ENCODE measurements around the gene EML6. TPM values are rescaled to one million over a fixed set of nuclear protein-coding genes. Genes with fewer than 3 reads are reported as not detected.
"Not testable (repeated sequence)": the region's sequence is repeated elsewhere in the genome, so short reads cannot be mapped to it uniquely, and the experiment has no call there.

EML6 gene
- total RNA-seq, 3 donors from 2014 or later (not counting 1 experiment from before 2014, with no cell fraction given): 1.7 to 3.2 (median 2.4) TPM

- H3K36me3 ChIP-seq (ENCODE audit: control insufficient read depth, insufficient read depth, low read length): peaks cover 33% of the 10 kb centered on the region
- Mint-ChIP-seq H3K36me3 (peaks cover 19% of the 10 kb centered on the region), H3K4me1 (peaks cover 50 to 68% of the 10 kb centered on the region in 2 donors), H3K4me3 (no peak overlapping the region), H3K27me3 (ENCODE audit: low read depth in 2 of 2) (no peaks in the 10 kb centered on the region), H3K27ac (peak overlapping the region; percentile 5 to 36), H3K9me3 (no peaks in the 10 kb centered on the region)
- no peaks in the 10 kb centered on the region for H3K9me3 ChIP-seq (ENCODE audit: control insufficient read depth, insufficient read depth, low read length)
- no peaks in the 10 kb centered on the region for H3K4me1 ChIP-seq (ENCODE audit: control insufficient read depth, insufficient read depth, low read length)
- H3K27ac ChIP-seq (ENCODE audit: low read length): no peak overlapping the region
- intact Hi-C loops (cut with micrococcal nuclease): no loop called here
- H3K4me3 ChIP-seq (ENCODE audit: low read length): no peak overlapping the region
- no peaks in the 10 kb centered on the region for H3K27me3 ChIP-seq (ENCODE audit: control insufficient read depth, insufficient read depth, low read length)
- ATAC-seq (no peak), DNase-seq (no peak)
- TF ChIP-seq CTCF (IDR thresholded peaks at IDR 0.05): no peak
- WGBS (ENCODE audit: insufficient coverage): 97% methylated on average over 3 of the region's 3 CpGs
These were observed 262.8 kb downstream of the EML6 start for GRCh38 chr2:54986264-54986663.

- Mint-ChIP-seq H3K27me3 (ENCODE audit: low read depth in 2 of 2) (no peaks in the 10 kb centered on the region), H3K36me3 (peaks cover 19% of the 10 kb centered on the region), H3K9me3 (no peaks in the 10 kb centered on the region), H3K4me1 (peaks cover 55 to 76% of the 10 kb centered on the region in 2 donors), H3K4me3 (no peak overlapping the region), H3K27ac (peak overlapping the region in 1 of 2 donors; percentile 64)
- WGBS (ENCODE audit: insufficient coverage): 97% methylated on average over 2 of the region's 3 CpGs
- ATAC-seq: no peak
- no peaks in the 10 kb centered on the region for H3K27me3 ChIP-seq (ENCODE audit: control insufficient read depth, insufficient read depth, low read length)
- H3K27ac ChIP-seq (ENCODE audit: low read length): no peak overlapping the region
- no peak for DNase-seq
- no peak for TF ChIP-seq CTCF (IDR thresholded peaks at IDR 0.05)
- intact Hi-C loops (cut with micrococcal nuclease): no loop called here
- H3K4me1 ChIP-seq (ENCODE audit: control insufficient read depth, insufficient read depth, low read length): no peaks in the 10 kb centered on the region
- no peak overlapping the region for H3K4me3 ChIP-seq (ENCODE audit: low read length)
- peaks cover 22% of the 10 kb centered on the region for H3K36me3 ChIP-seq (ENCODE audit: control insufficient read depth, insufficient read depth, low read length)
- no peaks in the 10 kb centered on the region for H3K9me3 ChIP-seq (ENCODE audit: control insufficient read depth, insufficient read depth, low read length)
These were observed 265.1 kb downstream of the EML6 start for GRCh38 chr2:54988612-54989011.

DNA sequence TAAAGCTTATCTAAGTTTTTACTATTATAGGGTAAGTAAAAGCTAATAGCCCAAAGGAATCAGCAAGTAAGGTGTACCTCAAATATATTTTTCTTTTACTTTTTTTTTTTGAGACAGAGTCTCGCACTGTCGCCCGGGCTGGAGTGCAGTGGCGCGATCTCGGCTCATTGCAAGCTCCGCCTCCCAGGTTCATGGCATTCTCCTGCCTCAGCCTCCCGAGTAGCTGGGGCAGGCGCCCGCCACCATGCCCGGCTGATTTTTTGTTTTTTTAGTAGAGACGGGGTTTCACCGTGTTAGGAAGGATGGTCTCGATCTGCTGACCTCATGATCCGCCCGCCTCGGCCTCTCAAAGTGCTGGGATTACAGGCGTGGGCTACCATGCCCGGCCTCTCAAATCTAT lies 267.2 kb downstream of the EML6 start:
- H3K27ac Mint-ChIP-seq; H3K27me3 ChIP-seq (ENCODE audit: control insufficient read depth, insufficient read depth, low read length); H3K27me3 Mint-ChIP-seq (ENCODE audit: low read depth in 2 of 2); H3K4me3 Mint-ChIP-seq; DNase-seq; H3K9me3 ChIP-seq (ENCODE audit: control insufficient read depth, insufficient read depth, low read length); ATAC-seq; H3K4me3 ChIP-seq (ENCODE audit: low read length); intact Hi-C loops (cut with micrococcal nuclease); H3K9me3 Mint-ChIP-seq; H3K4me1 ChIP-seq (ENCODE audit: control insufficient read depth, insufficient read depth, low read length); H3K27ac ChIP-seq (ENCODE audit: low read length): not testable (repeated sequence)
- H3K36me3 ChIP-seq (ENCODE audit: control insufficient read depth, insufficient read depth, low read length): peaks cover 12% of the 10 kb centered on the region
- 98% methylated on average over 19 of the region's 19 CpGs for WGBS (ENCODE audit: insufficient coverage)
- peaks cover 16% of the 10 kb centered on the region for H3K36me3 Mint-ChIP-seq
- peaks cover 58 to 73% of the 10 kb centered on the region in 2 donors for H3K4me1 Mint-ChIP-seq

DNA sequence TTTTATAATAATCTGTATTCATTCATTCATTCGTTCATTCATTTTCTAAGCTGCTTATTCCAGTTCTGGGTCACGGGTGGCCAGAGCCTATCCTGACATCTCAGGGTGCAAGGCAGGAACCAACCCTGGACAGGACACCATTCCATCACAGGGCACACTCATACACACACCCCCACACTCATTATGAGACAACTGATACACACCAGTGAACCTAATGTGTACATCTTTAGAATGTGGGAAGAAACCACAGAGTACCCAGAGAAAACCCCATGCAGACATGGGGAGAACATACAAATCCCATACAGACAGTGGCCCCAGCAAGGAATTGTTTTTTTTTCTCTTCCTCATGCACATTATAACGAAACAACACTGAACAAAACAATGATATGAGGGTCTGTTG lies 272.1 kb downstream of the EML6 start:
- no peaks in the 10 kb centered on the region for H3K36me3 Mint-ChIP-seq
- H3K9me3 Mint-ChIP-seq: no peaks in the 10 kb centered on the region
- H3K27ac ChIP-seq (ENCODE audit: low read length): no peak overlapping the region
- no peaks in the 10 kb centered on the region for H3K27me3 ChIP-seq (ENCODE audit: control insufficient read depth, insufficient read depth, low read length)
- DNase-seq (no peak), ATAC-seq (no peak)
- H3K27me3 Mint-ChIP-seq (ENCODE audit: low read depth in 2 of 2): no peaks in the 10 kb centered on the region
- intact Hi-C loops (cut with micrococcal nuclease): no loop called here
- H3K4me1 Mint-ChIP-seq: peaks cover 72 to 81% of the 10 kb centered on the region in 2 donors
- no peaks in the 10 kb centered on the region for H3K36me3 ChIP-seq (ENCODE audit: control insufficient read depth, insufficient read depth, low read length)
- no peak overlapping the region for H3K4me3 ChIP-seq (ENCODE audit: low read length)
- TF ChIP-seq CTCF (IDR thresholded peaks at IDR 0.05): no peak
- H3K4me1 ChIP-seq (ENCODE audit: control insufficient read depth, insufficient read depth, low read length): no peaks in the 10 kb centered on the region
- H3K27ac Mint-ChIP-seq: peak overlapping the region in 1 of 2 donors; percentile 12
- H3K9me3 ChIP-seq (ENCODE audit: control insufficient read depth, insufficient read depth, low read length): no peaks in the 10 kb centered on the region
- 75% methylated on average over 1 of the region's 3 CpGs for WGBS (ENCODE audit: insufficient coverage)
- H3K4me3 Mint-ChIP-seq: no peak overlapping the region
